Astrocyte (in vitro differentiated cells and primary cell): Measurements from ENCODE around the gene TFEC. TPM values are rescaled to one million over a fixed set of nuclear protein-coding genes. Genes with fewer than 3 reads are reported as not detected.
"Not testable (repeated sequence)": the region's sequence is repeated elsewhere in the genome, so short reads cannot be mapped to it uniquely, and the experiment has no call there.

ENCODE experiments used
- DNase-seq: peaks from one replicate; pipeline ENCODE4 v3.0.0-alpha.2; 2010; ENCODE audit warnings: low read depth
- FAIRE-seq: peaks from 2 replicates; lab custom pipeline; 2011; peaks lifted over from hg19 to GRCh38; lab: Jason Lieb, UNC
- H2AFZ ChIP-seq: 2 replicates; pipeline ENCODE4 v1.6.0; 2012; ENCODE audit warnings: low read depth, low read length, inconsistent platforms
- H3K27ac ChIP-seq: 2 replicates; pipeline ENCODE4 v1.5.1; 2011; ENCODE audit warnings: low read depth, low read length, inconsistent platforms
- H3K27me3 ChIP-seq: 2 replicates; pipeline ENCODE4 v1.6.0; 2011; ENCODE audit warnings: low read length, inconsistent platforms; ENCODE audit not compliant: insufficient read depth
- H3K36me3 ChIP-seq: 2 replicates; pipeline ENCODE4 v1.5.1; 2011; ENCODE audit warnings: low read length, inconsistent platforms; ENCODE audit not compliant: insufficient read depth
- H3K4me1 ChIP-seq: 2 replicates; pipeline ENCODE4 v1.5.1; 2011; ENCODE audit warnings: low read length, inconsistent platforms; ENCODE audit not compliant: insufficient read depth
- H3K4me2 ChIP-seq: 2 replicates; pipeline ENCODE4 v1.6.0; 2012; ENCODE audit warnings: low read length, inconsistent platforms
- H3K4me3 ChIP-seq: 2 replicates; pipeline ENCODE4 v1.5.1; 2011; ENCODE audit warnings: low read depth, mild to moderate bottlenecking, low read length, inconsistent platforms; ENCODE audit not compliant: insufficient read depth
- H3K79me2 ChIP-seq: 2 replicates; pipeline ENCODE4 v1.6.0; 2012; ENCODE audit warnings: mild to moderate bottlenecking, low read length, inconsistent platforms; ENCODE audit not compliant: insufficient read depth
- H3K9ac ChIP-seq: 2 replicates; pipeline ENCODE4 v1.6.0; 2012; ENCODE audit warnings: mild to moderate bottlenecking, low read length, inconsistent platforms
- H3K9me3 ChIP-seq: 2 replicates; pipeline ENCODE4 v1.5.1; 2012; ENCODE audit warnings: low read depth, mild to moderate bottlenecking, low read length, inconsistent platforms; ENCODE audit not compliant: insufficient read depth
- H4K20me1 ChIP-seq: 2 replicates; pipeline ENCODE4 v1.6.0; 2012; ENCODE audit warnings: low read length, inconsistent platforms; ENCODE audit not compliant: insufficient read depth
- H3K27ac Mint-ChIP-seq: one replicate; pipeline ENCODE4 v1.8.0; 2021; ENCODE audit warnings: mild to moderate bottlenecking, mixed read lengths; ENCODE audit not compliant: unreplicated experiment
- H3K27me3 Mint-ChIP-seq: one replicate; pipeline ENCODE4 v1.8.0; 2021; ENCODE audit warnings: low read depth, mixed read lengths; ENCODE audit not compliant: unreplicated experiment
- H3K36me3 Mint-ChIP-seq: one replicate; pipeline ENCODE4 v1.8.0; 2021; ENCODE audit warnings: low read depth, mixed read lengths; ENCODE audit not compliant: unreplicated experiment
- H3K4me1 Mint-ChIP-seq: one replicate; pipeline ENCODE4 v1.8.0; 2021; ENCODE audit warnings: low read depth, mixed read lengths; ENCODE audit not compliant: unreplicated experiment
- H3K4me3 Mint-ChIP-seq: one replicate; pipeline ENCODE4 v1.8.0; 2021; ENCODE audit warnings: mild to moderate bottlenecking, moderate library complexity, mixed read lengths; ENCODE audit not compliant: unreplicated experiment
- H3K9me3 Mint-ChIP-seq: one replicate; pipeline ENCODE4 v1.8.0; 2021; ENCODE audit warnings: mild to moderate bottlenecking, mixed read lengths; ENCODE audit not compliant: unreplicated experiment
- EZH2 ChIP-seq: IDR thresholded peaks from 2 replicates; pipeline ENCODE4 v1.6.1; 2012; ENCODE audit warnings: mild to moderate bottlenecking, low read length, inconsistent platforms; ENCODE audit not compliant: insufficient read depth
- total RNA-seq: library from RNA; stranded (reverse); gene quantifications from 2 replicates; pipeline ENCODE4 v1.2.1, GENCODE V29; 2021
- TF ChIP-seq, protein P1 (sequence below): IDR thresholded peaks from 2 replicates; pipeline ENCODE4 v1.5.1; 2011; ENCODE audit warnings: low read depth, mild to moderate bottlenecking, inconsistent platforms, low read length, moderate library complexity; ENCODE audit not compliant: insufficient read depth

TFEC gene
- total RNA-seq, 1 donor from 2014 or later: 1.8 TPM

DNA sequence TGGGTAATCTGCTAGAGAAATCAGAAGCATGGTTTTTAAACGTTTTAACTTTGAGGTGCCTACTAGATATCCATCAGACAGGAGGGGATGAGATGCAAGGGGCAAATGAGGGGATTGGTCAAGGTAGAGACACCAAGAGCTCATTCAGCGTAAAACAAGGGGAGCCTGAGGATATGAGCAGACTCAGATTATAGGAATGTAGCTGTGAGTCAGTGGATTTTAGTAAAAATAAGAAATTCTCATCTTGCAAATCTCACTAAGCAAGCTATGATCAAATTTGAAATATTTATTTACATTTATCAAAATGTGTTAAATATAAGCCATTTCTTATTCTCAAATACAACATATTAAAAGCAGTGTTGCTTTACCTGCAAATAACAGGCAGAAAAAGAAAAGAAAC is 21.4 kb upstream of the TFEC start:
- Mint-ChIP-seq H3K9me3 (peaks cover 4% of the 10 kb centered on the region), H3K4me3 (no peak overlapping the region), H3K4me1 (no peaks in the 10 kb centered on the region), H3K27ac (no peak overlapping the region), H3K27me3 (no peaks in the 10 kb centered on the region), H3K36me3 (no peaks in the 10 kb centered on the region)
- Histone ChIP-seq H3K9ac (no peak overlapping the region), H4K20me1 (no peaks in the 10 kb centered on the region), H2AFZ (no peak overlapping the region), H3K4me3 (no peak overlapping the region), H3K4me1 (no peaks in the 10 kb centered on the region), H3K36me3 (no peaks in the 10 kb centered on the region), H3K4me2 (no peak overlapping the region), H3K79me2 (no peaks in the 10 kb centered on the region), H3K27ac (no peak overlapping the region), H3K27me3 (no peaks in the 10 kb centered on the region), H3K9me3 (no peaks in the 10 kb centered on the region)
- FAIRE-seq (no peak), DNase-seq (no peak)
- TF ChIP-seq, protein P1, sequence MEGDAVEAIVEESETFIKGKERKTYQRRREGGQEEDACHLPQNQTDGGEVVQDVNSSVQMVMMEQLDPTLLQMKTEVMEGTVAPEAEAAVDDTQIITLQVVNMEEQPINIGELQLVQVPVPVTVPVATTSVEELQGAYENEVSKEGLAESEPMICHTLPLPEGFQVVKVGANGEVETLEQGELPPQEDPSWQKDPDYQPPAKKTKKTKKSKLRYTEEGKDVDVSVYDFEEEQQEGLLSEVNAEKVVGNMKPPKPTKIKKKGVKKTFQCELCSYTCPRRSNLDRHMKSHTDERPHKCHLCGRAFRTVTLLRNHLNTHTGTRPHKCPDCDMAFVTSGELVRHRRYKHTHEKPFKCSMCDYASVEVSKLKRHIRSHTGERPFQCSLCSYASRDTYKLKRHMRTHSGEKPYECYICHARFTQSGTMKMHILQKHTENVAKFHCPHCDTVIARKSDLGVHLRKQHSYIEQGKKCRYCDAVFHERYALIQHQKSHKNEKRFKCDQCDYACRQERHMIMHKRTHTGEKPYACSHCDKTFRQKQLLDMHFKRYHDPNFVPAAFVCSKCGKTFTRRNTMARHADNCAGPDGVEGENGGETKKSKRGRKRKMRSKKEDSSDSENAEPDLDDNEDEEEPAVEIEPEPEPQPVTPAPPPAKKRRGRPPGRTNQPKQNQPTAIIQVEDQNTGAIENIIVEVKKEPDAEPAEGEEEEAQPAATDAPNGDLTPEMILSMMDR: no peak
- TF ChIP-seq EZH2: no peak

DNA sequence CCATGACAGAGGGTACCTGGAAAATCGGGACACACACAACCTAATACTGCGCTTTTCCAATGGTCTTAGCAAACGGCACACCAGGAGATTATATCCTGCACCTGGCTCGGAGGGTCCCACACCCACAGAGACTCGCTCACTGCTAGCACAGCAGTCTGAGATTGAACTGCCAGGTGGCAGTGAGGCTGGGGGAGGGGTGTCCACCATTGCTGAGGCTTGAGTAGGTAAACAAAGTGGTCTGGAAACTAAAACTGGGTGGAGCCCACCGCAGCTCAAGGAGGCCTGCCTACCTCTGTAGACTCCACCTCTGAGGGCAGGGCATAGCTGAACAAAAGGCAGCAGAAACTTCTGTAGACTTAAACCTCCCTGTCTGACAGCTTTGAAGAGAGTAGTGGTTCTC is 16.7 kb upstream of the TFEC start:
- H3K4me3 ChIP-seq, FAIRE-seq: not testable (repeated sequence)

GRCh38 chr7:116045532-116045931 is 15.0 kb upstream of the TFEC start:
- H2AFZ ChIP-seq: no peak overlapping the region
- H3K27me3 ChIP-seq: no peaks in the 10 kb centered on the region
- no peaks in the 10 kb centered on the region for H3K4me1 Mint-ChIP-seq
- H3K27me3 Mint-ChIP-seq: no peaks in the 10 kb centered on the region
- no peak for DNase-seq
- H3K9me3 ChIP-seq: no peaks in the 10 kb centered on the region
- H3K4me3 Mint-ChIP-seq: no peak overlapping the region
- TF ChIP-seq EZH2: no peak
- TF ChIP-seq, protein P1: no peak
- H3K4me1 ChIP-seq: no peaks in the 10 kb centered on the region
- H3K9ac ChIP-seq: no peak overlapping the region
- no peaks in the 10 kb centered on the region for H3K79me2 ChIP-seq
- H3K4me2 ChIP-seq: no peak overlapping the region
- H3K36me3 ChIP-seq: no peaks in the 10 kb centered on the region
- H4K20me1 ChIP-seq: no peaks in the 10 kb centered on the region
- no peak for FAIRE-seq
- H3K36me3 Mint-ChIP-seq: peaks cover 2% of the 10 kb centered on the region
- no peak overlapping the region for H3K4me3 ChIP-seq
- H3K9me3 Mint-ChIP-seq: peaks cover 12% of the 10 kb centered on the region
- H3K27ac ChIP-seq: no peak overlapping the region
- no peak overlapping the region for H3K27ac Mint-ChIP-seq

More for the DNA sequence above, 16.7 kb upstream of the TFEC start:
- not testable (repeated sequence) for H3K27ac ChIP-seq, H3K27me3 Mint-ChIP-seq, DNase-seq, H3K9me3 ChIP-seq, H3K36me3 Mint-ChIP-seq, H3K27me3 ChIP-seq, H3K79me2 ChIP-seq, H4K20me1 ChIP-seq, H3K4me3 Mint-ChIP-seq, H3K27ac Mint-ChIP-seq, H2AFZ ChIP-seq, H3K4me1 ChIP-seq, H3K4me2 ChIP-seq, H3K9ac ChIP-seq, H3K36me3 ChIP-seq, H3K4me1 Mint-ChIP-seq
- H3K9me3 Mint-ChIP-seq: peaks cover 12% of the 10 kb centered on the region
